Heart right ventricle (tissue), 16 donors: Measurements from ENCODE around the gene ITGA2. TPM values are rescaled to one million over a fixed set of nuclear protein-coding genes. Genes with fewer than 3 reads are reported as not detected.
A peak's percentile ranks its signal among the peaks of the same experiment; 100 is the strongest.

Experiments used
- ATAC-seq, 8 donors: fragments of 200-7000 bp; cut with Tn5 transposase; one replicate each; pipeline ENCODE4 v1.9.1; 2020; ENCODE audit warnings: mild to moderate bottlenecking in 8 of 8, moderate library complexity in 8 of 8, moderate number of reproducible peaks in 1 of 8
- DNase-seq, 2 donors: peaks; one replicate each; pipeline ENCODE4 v3.0.0-alpha.2; 2020
- H3K27ac ChIP-seq, 10 donors: fragments of 200-600 bp; sonication (generic) in 2 of 10; one replicate each; pipeline versions ENCODE4 v1.5.0 to v1.8.0; 2020 to 2022; ENCODE audit warnings: mild to moderate bottlenecking in 3 of 10
- H3K27me3 ChIP-seq, 7 donors: fragments of 200-600 bp; one replicate each; pipeline ENCODE4 v1.8.0; 2021 to 2022; ENCODE audit warnings: mild to moderate bottlenecking in 2 of 7
- H3K36me3 ChIP-seq, 9 donors: fragments of 200-600 bp; sonication (generic) in 1 of 9; one replicate each; pipeline versions ENCODE4 v1.5.0 to v1.8.0; 2020 to 2022; ENCODE audit warnings: mild to moderate bottlenecking in 2 of 9
- H3K4me1 ChIP-seq, 9 donors: fragments of 200-600 bp; sonication (generic) in 1 of 9; one replicate each; pipeline versions ENCODE4 v1.5.0 to v1.8.0; 2020 to 2022; ENCODE audit warnings: mild to moderate bottlenecking in 4 of 9
- H3K4me3 ChIP-seq, 10 donors: fragments of 200-600 bp; sonication (generic) in 2 of 10; one replicate each; pipeline versions ENCODE4 v1.5.0 to v1.8.0; 2020 to 2022; ENCODE audit warnings: mild to moderate bottlenecking in 7 of 10, moderate library complexity in 2 of 10
- H3K9me3 ChIP-seq, 11 donors: fragments of 200-600 bp in 10 of 11; sonication (generic) in 2 of 11; one replicate each; pipeline versions ENCODE4 v1.5.0 to v1.8.0; 2013 to 2022; ENCODE audit warnings: mild to moderate bottlenecking in 2 of 11, control low read depth in 1 of 11, moderate library complexity in 1 of 11
- WGBS, 2 donors: extraction: QIAGEN DNeasy Blood & Tissue Kit; methylation state at CpG; one replicate each; pipeline ENCODE4 v1.1.7; 2013; ENCODE audit warnings: inconsistent platforms in 1 of 2; 5-methylcytosine and 5-hydroxymethylcytosine counted together
- intact Hi-C, 10 donors: fragments of 100-400 bp; cut with DNase I; formaldehyde crosslinking; loops; one replicate each; pipeline versions ENCODE4 v1.11.1 to v1.14.2; 2022
- polyA plus RNA-seq, 2 donors: library from polyadenylated mRNA; stranded (reverse); fragments of 200-250 nt; gene quantifications; one replicate each; pipeline ENCODE4 v1.2.3, GENCODE V29; 2013
- total RNA-seq, 10 donors: library from RNA; stranded (reverse); fragmentation: NEBNext Ultra II Directional in 3 of 10; extraction: Animal tissue kit (Norgen Biotek cat#: 25700) in 3 of 10; gene quantifications; one replicate each; pipeline versions ENCODE4 v1.2.1 to v1.2.4, GENCODE V29; 2021 to 2023
- TF ChIP-seq, protein P1 (sequence below), 9 donors: fragments of 200-600 bp; sonication (generic) in 2 of 9; IDR thresholded peaks; one replicate each; pipeline versions ENCODE4 v1.5.0 to v1.8.0; 2021 to 2022; ENCODE audit warnings: antibody characterized with exemption in 9 of 9, mild to moderate bottlenecking in 5 of 9, moderate library complexity in 1 of 9
- donor health status: Arrhythmogenic right ventricular cardiomyopathy.
- donor health status: ischemic (EF 13 %, LVEDD 7.1; RV severe dilation, severe dysfunction).
- donor health status: healthy with polysubstance abuse.
- donor health status: DM: no; HTN: yes; CAD: no.
- donor health status: DM: no; HTN: no; CAD: no.
- donor health status: ischemic (EF 25% LVEDD 6.9; RV normal size, moderate dysfunction).
- donor health status: ischemic (EF 25% LVEDD 5.7; RV mildly dilated, moderate dysfunction).
- donor health status: healthy.
- donor health status: DM: yes; HTN: yes; CAD: no.
- donor health status: Ischemic cardiomyopathy.
- donor health status: ischemic (EF 35%, LVEDD 5.7; RV mildly dilated, moderate dysfunction).
- donor health status: nonischemic (EF 11% LVEDD 7.7; RV severe dilation, severe dysfunction).
- donor health status: DM: yes; HTN: yes; CAD: no.
- donor health status: PGD.
- donor health status: ischemic (EF 29% LVEDD 5.4; RV normal size, mild dysfunction).
- donor health status: nonischemic (EF 23%, LVEDD 6.1; RV moderate dilation, normal function).

ITGA2 gene
- total and polyA plus RNA-seq, 12 donors = 0.22 to 9.4 (median 0.92) TPM

DNA sequence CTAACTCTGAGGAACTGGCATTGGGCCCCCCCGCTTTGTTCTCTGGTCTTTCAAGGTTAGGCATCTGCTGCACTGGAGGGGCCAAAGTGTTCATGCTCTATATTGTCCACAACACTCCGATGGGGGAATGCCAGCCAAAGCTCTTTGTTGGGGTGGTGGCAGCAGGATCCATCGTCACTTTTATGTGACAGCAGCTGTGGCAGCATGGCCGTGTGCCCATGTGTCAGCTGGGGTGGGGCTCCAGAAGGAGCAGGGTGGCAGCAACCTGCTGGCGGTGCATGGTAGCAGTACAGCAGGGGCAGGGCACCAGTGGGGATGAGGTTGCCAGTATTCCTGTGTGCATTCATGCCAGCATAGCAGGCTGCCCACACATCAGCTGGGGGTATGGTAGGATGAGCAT is 28.2 kb downstream of the ITGA2 start:
- intact Hi-C loops = no loop called here
- H3K36me3 ChIP-seq = no peaks in the 10 kb centered on the region
- no peaks in the 10 kb centered on the region for H3K4me1 ChIP-seq
- H3K4me3 ChIP-seq = no peak overlapping the region
- H3K27me3 ChIP-seq = no peaks in the 10 kb centered on the region
- H3K27ac ChIP-seq = no peak overlapping the region
- WGBS, 2 donors = 55 to 79% methylated on average over 5 of the region's 5 CpGs
- ATAC-seq (peak in 3 of 8 donors; percentile 38 to 83 (median 77)), DNase-seq (no peak)
- H3K9me3 ChIP-seq = peaks cover 0 to 14% (median 0%) of the 10 kb centered on the region in 11 donors
- TF ChIP-seq, protein P1, sequence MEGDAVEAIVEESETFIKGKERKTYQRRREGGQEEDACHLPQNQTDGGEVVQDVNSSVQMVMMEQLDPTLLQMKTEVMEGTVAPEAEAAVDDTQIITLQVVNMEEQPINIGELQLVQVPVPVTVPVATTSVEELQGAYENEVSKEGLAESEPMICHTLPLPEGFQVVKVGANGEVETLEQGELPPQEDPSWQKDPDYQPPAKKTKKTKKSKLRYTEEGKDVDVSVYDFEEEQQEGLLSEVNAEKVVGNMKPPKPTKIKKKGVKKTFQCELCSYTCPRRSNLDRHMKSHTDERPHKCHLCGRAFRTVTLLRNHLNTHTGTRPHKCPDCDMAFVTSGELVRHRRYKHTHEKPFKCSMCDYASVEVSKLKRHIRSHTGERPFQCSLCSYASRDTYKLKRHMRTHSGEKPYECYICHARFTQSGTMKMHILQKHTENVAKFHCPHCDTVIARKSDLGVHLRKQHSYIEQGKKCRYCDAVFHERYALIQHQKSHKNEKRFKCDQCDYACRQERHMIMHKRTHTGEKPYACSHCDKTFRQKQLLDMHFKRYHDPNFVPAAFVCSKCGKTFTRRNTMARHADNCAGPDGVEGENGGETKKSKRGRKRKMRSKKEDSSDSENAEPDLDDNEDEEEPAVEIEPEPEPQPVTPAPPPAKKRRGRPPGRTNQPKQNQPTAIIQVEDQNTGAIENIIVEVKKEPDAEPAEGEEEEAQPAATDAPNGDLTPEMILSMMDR (IDR thresholded peaks at IDR 0.05) = no peak

GRCh38 chr5:53017794-53018391 is 28.7 kb downstream of the ITGA2 start:
- Histone ChIP-seq H3K36me3 (no peaks in the 10 kb centered on the region), H3K27me3 (no peaks in the 10 kb centered on the region), H3K4me3 (no peak overlapping the region), H3K4me1 (no peaks in the 10 kb centered on the region), H3K9me3 (peaks cover 0 to 14% (median 0%) of the 10 kb centered on the region in 11 donors), H3K27ac (no peak overlapping the region)
- 95 to 96% methylated on average over 10 of the region's 10 CpGs for WGBS, 2 donors
- TF ChIP-seq, protein P1 (IDR thresholded peaks at IDR 0.05) = no peak
- ATAC-seq = peak in 2 of 8 donors; percentile 18 to 50
- intact Hi-C loops = no loop called here
- DNase-seq = no peak

- no peak overlapping the region for H3K27ac ChIP-seq
- H3K27me3 ChIP-seq = no peaks in the 10 kb centered on the region
- H3K4me3 ChIP-seq = no peak overlapping the region
- H3K4me1 ChIP-seq = peaks cover 0 to 13% (median 0%) of the 10 kb centered on the region in 9 donors
- H3K9me3 ChIP-seq = peaks cover 0 to 7% (median 0%) of the 10 kb centered on the region in 11 donors
- ATAC-seq (no peak), DNase-seq (no peak)
- TF ChIP-seq, protein P1 (IDR thresholded peaks at IDR 0.05) = no peak
- intact Hi-C loops = no loop called here
- WGBS, 2 donors = 87 to 88% methylated on average over 4 of the region's 4 CpGs
- no peaks in the 10 kb centered on the region for H3K36me3 ChIP-seq
Measured at GRCh38 chr5:53019320-53019719, 30.2 kb downstream of the ITGA2 start.

DNA sequence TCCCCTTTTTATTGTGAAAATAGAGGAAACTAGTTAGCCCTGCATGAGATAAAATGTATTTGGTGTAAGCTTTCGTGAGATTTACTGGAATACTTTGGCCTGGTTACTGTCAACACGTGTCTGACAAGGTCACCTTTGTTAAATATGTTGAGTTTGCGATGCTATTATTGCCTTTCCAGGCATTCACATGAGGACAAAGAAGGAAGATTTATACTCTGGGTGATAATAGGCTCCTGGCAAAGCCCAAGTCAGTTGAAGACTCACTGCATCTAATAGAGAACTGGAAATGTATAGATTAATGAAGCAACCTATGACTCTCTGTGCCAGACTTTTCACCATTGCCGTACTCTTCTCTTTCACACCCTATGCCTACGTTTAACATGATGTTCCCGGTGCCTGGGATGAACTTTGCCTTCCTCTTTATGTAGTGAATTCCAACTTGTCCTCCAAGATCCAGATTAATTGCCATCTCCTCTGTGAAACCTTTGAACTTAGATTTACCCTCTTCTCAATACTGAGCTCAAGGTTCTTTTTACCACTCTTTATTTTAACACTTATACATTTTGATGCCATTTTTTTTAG is 33.9 kb downstream of the ITGA2 start:
- Histone ChIP-seq H3K36me3 (no peaks in the 10 kb centered on the region), H3K27me3 (no peaks in the 10 kb centered on the region), H3K9me3 (no peaks in the 10 kb centered on the region), H3K4me1 (peaks cover 0 to 34% (median 1%) of the 10 kb centered on the region in 9 donors), H3K4me3 (no peak overlapping the region), H3K27ac (peak overlapping the region in 1 of 10 donors; percentile 10)
- no peak for DNase-seq
- no peak for ATAC-seq
- intact Hi-C loops = no loop called here
- TF ChIP-seq, protein P1 (IDR thresholded peaks at IDR 0.05) = no peak
- 82 to 89% methylated on average over 6 of the region's 6 CpGs for WGBS, 2 donors
